Body of pancreas (tissue), 4 donors: ENCODE results near the gene OR52H1.

Source experiments
- CTCF ChIP-seq, 7 experiments: fragments of 450-650 bp in 4 of 7; fragments of 200-600 bp in 3 of 7; sonication (generic) in 3 of 7; IDR thresholded peaks; one replicate each; pipeline ENCODE4 v1.5.1; 2016 to 2019; ENCODE audit warnings: antibody characterized with exemption in 7 of 7
- POLR2A ChIP-seq, 3 donors: fragments of 450-650 bp; IDR thresholded peaks; one replicate each; pipeline ENCODE4 v1.6.1; 2016; ENCODE audit warnings: antibody characterized with exemption in 3 of 3, mild to moderate bottlenecking in 2 of 3

- TF ChIP-seq CTCF (IDR thresholded peaks at IDR 0.05) (no peak), POLR2A (IDR thresholded peaks at IDR 0.05) (no peak)
Observed at GRCh38 chr11:5514841-5515240, 33.5 kb downstream of the OR52H1 start.
